Right lung (tissue), 5 donors: ENCODE measurements around the gene STIM1. TPM values are rescaled to one million over a fixed set of nuclear protein-coding genes. Genes with fewer than 3 reads are reported as not detected.

Source experiments
- DNase-seq, 2 donors: peaks; one replicate each; pipeline ENCODE4 v3.0.0-alpha.2; 2013
- polyA plus RNA-seq, 5 donors: library from polyadenylated mRNA; unstranded; fragments of 120-200 nt; gene quantifications; one replicate each; pipeline versions ENCODE4 v1.2.1 to v1.2.3, GENCODE V29; 2013; ENCODE audit warnings: inconsistent platforms in 1 of 5, low replicate concordance in 1 of 5; ENCODE audit not compliant: insufficient read length in 5 of 5, insufficient read depth in 1 of 5

The STIM1 gene
- polyA plus RNA-seq, 5 donors, result 38.6 to 51.9 (median 41.6) TPM

- no peak for DNase-seq
Observed at GRCh38 chr11:3827434-3828186, 27.9 kb upstream of the STIM1 start.

- DNase-seq, result no peak
Observed at GRCh38 chr11:3830088-3830487, 25.4 kb upstream of the STIM1 start.

GRCh38 chr11:3830730-3831129, 24.7 kb upstream of the STIM1 start:
- no peak for DNase-seq

GRCh38 chr11:3831378-3832239, 23.9 kb upstream of the STIM1 start:
- DNase-seq, result no peak

- DNase-seq, result no peak
Observed at GRCh38 chr11:3832816-3833215, 22.6 kb upstream of the STIM1 start.

GRCh38 chr11:3833449-3833848, 22.0 kb upstream of the STIM1 start:
- DNase-seq, result no peak

GRCh38 chr11:3834349-3834663, 21.2 kb upstream of the STIM1 start:
- no peak for DNase-seq

- DNase-seq, result no peak
Observed at GRCh38 chr11:3834664-3835461, 20.6 kb upstream of the STIM1 start.

GRCh38 chr11:3835751-3836150, 19.7 kb upstream of the STIM1 start:
- DNase-seq, result no peak

- DNase-seq, result no peak
Observed at GRCh38 chr11:3836903-3837302, 18.6 kb upstream of the STIM1 start.

GRCh38 chr11:3837793-3838192, 17.7 kb upstream of the STIM1 start:
- no peak for DNase-seq

- no peak for DNase-seq
Observed at GRCh38 chr11:3838504-3838903, 17.0 kb upstream of the STIM1 start.

- DNase-seq, result no peak
Observed at GRCh38 chr11:3840004-3840869, 15.2 kb upstream of the STIM1 start.

- DNase-seq, result peak; percentile 70 to 71
Observed at GRCh38 chr11:3840870-3841425, 14.5 kb upstream of the STIM1 start, which contains the start of gene RHOG. Gene RHOG (minus strand): TSS chr11:3840959. CDS start chr11:3828138, 12,821 bp downstream.

- peak; percentile 82 to 83 for DNase-seq
Observed at GRCh38 chr11:3841426-3842350, 13.8 kb upstream of the STIM1 start.

GRCh38 chr11:3843326-3843725, 12.1 kb upstream of the STIM1 start:
- DNase-seq, result no peak

GRCh38 chr11:3845246-3845645, 10.2 kb upstream of the STIM1 start:
- no peak for DNase-seq

GRCh38 chr11:3845670-3846069, 9.8 kb upstream of the STIM1 start:
- DNase-seq, result no peak

GRCh38 chr11:3849297-3849874, 6.1 kb upstream of the STIM1 start:
- no peak for DNase-seq

- no peak for DNase-seq
Observed at GRCh38 chr11:3853545-3853842, 2.0 kb upstream of the STIM1 start.
